ENCODE data around the gene RALGPS2.

DNA sequence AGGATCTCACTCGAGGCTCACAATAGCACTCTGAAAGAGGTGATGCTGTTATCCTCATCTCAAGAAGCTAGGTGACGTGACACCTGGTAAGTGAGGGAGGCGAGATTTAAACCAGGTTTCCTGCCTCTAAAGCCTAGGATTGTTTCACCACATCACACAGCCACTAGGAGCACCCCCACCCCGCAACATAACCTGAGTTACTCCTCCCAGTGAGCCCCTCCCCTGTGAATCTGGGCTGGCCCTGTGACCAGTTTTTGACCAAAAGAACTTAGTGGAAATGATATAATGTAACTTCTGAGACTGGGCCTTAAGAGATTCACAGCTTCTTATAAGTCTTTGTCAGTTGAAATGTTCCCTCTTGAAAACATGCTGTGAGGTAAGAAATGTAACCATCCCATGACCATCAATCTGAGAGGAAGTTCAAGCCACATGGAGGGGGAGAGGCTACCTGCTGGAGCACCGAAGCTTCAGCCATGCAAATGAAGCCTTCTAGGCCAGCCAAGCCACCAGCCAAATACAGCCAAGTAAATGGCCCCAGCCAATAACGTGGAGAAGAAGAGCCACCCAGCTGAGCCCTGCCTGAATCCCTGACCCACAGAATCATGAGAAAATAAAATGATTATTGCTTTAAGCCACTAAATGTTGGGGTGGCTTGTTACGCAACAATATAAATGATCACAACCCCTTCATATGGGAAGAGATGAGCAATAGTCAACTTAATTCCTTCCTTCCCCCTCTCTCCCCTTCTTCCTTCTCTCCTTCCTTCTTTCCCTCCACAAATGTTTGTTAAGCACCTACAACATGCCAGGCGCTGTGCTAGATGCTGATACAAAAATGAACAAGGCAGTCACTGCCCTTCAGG, 239.7 kb downstream of the RALGPS2 start:
- TF ChIP-seq POLR2A (IDR thresholded peaks at IDR 0.05) = no peak
- TF ChIP-seq, protein P1, sequence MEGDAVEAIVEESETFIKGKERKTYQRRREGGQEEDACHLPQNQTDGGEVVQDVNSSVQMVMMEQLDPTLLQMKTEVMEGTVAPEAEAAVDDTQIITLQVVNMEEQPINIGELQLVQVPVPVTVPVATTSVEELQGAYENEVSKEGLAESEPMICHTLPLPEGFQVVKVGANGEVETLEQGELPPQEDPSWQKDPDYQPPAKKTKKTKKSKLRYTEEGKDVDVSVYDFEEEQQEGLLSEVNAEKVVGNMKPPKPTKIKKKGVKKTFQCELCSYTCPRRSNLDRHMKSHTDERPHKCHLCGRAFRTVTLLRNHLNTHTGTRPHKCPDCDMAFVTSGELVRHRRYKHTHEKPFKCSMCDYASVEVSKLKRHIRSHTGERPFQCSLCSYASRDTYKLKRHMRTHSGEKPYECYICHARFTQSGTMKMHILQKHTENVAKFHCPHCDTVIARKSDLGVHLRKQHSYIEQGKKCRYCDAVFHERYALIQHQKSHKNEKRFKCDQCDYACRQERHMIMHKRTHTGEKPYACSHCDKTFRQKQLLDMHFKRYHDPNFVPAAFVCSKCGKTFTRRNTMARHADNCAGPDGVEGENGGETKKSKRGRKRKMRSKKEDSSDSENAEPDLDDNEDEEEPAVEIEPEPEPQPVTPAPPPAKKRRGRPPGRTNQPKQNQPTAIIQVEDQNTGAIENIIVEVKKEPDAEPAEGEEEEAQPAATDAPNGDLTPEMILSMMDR (IDR thresholded peaks at IDR 0.05) = no peak
- TF ChIP-seq POLR2AphosphoS5 (IDR thresholded peaks at IDR 0.05) = no peak
